CMK (cell line): Measurements from ENCODE around the gene IQGAP2.
"Not testable (repeated sequence)": the region's sequence is repeated elsewhere in the genome, so short reads cannot be mapped to it uniquely, and the experiment has no call there.

ENCODE experiments used
- DNase-seq: peaks from one replicate; pipeline ENCODE4 v3.0.0-alpha.2; 2010; ENCODE audit warnings: low read depth

Gene IQGAP2

DNA sequence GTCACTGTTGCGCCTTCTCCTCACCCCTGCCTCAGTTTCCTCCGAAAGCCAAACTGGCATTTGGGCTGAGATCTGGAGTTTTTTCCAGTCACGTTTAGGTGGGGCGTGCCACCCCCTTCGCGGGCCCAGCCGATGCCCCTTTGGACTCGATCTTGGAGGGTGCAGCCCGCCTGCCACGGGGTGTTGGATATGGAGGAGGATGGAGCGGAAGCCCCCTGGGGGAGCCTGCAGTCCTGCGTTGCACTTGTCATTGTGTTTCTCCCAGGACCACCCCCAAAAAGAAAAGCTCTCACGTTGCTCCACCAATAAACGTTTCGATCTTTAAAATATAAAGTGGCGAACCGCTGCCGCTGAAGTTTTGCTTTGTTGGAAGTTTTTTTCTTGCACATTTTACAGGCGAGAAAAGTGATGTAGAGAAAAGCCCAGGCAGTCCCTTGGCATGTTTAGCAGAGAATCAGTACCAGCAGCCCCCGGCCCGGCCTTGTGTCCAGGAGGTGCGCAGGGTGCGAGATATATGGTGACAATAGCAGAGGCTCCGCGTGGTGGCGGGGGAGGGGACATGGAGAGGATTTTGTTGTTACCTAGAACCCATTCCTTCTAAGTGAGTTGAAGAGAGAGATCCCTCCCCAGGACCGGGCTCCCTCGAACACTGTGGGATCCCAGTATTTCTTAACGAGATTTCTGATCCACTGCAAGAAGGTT is 313.5 kb downstream of the IQGAP2 start:
- DNase-seq, result no peak

DNA sequence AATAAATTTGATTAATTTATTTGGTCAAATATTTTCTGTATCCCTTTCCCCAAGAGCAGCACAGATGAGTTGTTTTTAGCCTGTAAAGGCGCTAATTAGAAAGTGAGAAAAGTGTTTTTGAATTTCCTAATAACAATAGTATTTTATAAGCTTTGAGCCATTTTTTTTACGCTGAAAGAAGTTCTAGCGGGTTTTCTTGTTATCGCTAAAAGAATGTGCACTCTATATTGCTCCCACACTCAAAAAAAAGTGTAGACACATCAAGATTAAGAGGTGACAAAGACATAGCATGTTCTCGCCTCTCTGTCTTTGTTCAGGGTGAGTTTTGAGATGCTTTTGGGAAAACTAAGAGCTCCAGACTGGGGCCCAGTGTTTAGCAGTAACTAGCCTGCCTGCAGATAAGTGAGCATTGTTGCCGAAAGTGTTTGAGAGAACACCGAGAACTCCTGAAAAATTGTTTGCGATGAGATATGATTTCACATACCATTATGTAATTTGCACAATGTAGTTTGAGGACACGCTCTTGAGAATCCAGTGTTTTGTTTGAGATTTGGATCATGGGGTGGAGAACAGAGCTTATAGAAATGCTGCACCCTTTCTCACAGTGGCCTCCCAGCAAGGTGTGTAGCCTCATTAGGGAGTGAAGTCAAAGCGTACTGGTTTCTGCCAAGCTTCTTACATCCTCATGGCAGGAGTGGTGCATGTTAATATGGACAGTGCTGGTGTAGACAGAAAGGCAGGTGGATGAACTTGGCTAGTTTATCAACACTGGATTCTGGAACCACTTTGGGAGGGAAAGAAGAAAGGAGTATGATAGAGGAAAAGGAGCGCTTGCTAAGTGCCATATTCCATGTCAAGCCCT is 314.4 kb downstream of the IQGAP2 start:
- DNase-seq, result no peak

DNA sequence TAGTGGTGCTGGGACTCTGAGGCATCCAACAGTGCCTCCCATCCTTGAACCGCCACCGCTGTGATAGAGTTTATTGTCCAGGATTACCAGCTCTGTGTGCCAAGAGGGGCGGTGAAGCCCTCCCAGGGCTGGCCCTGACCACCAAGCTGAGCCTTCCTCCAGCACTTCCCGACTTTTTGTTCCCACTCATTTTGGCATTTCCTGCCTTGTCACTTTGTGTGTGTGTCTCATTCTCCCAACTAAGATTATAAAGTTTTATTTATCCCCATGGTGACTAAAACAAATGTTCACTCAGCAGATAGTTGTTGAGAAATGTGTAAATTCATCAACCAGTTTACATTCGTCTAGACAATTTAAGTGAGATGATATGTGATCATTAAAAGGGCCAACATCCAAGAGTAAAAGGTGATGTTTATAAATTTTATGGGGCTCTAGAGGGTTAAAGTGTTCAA is 315.3 kb downstream of the IQGAP2 start:
- DNase-seq, result no peak

DNA sequence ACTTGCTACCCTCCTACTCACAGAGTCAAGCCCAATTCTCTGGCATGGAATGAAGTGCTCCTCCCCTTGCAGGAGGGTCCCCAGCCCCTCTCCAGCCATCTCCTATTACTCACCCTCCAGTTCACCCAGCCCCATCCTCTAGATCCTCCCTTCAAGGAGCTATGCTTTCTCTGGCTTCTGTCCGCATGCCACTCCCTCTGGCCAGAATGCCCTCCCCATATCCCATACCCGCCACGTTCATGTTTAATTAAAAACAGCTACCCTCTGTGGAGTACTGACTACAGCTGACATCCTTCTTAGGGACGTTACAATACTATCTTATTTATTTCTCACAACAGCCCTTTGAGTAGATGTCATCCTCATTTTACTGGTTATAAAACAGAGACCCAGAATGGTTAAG is 315.8 kb downstream of the IQGAP2 start:
- no peak for DNase-seq

DNA sequence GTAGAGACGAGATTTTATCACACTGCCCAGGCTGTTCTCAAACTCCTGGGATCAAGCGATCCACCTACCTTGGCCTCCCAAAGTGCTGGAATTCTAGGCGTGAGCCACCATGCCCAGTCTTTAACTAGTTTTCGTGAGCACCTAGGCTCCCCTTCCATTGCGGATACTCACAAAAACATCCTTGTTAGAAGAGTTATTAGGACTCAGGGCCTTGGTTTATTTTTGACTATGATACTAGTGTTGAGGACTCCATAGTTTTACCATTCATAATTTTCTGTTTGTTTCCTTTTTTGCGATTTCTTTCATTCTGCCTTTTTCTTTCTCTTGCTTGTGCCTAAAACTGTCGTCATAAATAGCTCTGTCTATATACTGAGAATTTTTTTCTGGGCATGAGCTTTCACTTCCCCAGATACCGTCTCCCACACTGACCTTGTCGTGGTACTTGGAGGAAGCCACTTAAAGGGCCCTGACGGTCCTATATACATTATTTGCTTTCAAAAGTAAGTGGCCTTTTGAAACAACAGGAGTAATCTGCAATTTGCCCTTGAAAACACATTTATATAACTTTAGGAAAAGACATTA is 318.0 kb downstream of the IQGAP2 start:
- DNase-seq, result no peak

DNA sequence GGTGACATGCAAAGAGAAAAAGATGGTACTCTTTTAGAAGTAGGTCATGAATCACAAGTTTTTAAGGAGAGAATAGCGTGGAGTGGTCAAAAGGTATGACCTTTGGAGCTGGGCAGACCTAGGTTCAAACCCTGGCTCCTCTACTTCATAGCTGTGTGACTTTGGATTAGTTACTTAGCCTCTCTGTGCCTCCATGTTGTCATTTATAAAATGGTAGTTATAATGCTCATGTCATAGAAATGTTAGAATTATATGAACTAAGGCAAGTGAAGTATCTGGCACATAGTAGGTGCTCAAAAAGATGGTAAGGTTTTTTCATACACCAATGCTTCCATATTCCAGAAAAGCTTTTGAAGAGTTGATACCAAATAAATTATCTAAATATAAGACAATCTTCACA is 320.2 kb downstream of the IQGAP2 start:
- no peak for DNase-seq

DNA sequence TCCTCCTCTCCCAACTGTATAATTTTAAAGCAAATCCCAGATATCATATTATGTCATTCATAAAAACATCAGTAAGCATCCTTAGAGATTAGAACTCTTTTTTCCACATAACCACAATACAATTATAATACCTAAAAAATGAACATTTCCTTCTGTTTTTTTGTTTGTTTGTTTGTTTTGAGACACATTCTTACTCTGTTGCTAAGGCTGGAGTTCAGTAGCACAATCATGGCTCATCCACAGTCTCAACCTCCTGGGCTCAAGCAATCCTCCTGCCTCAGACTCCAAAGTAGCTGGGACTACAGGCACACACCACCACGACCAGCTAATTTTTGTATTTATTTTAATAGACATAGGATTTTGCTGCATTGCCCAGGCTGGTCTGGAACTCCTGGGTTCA is 320.8 kb downstream of the IQGAP2 start:
- DNase-seq, result no peak

DNA sequence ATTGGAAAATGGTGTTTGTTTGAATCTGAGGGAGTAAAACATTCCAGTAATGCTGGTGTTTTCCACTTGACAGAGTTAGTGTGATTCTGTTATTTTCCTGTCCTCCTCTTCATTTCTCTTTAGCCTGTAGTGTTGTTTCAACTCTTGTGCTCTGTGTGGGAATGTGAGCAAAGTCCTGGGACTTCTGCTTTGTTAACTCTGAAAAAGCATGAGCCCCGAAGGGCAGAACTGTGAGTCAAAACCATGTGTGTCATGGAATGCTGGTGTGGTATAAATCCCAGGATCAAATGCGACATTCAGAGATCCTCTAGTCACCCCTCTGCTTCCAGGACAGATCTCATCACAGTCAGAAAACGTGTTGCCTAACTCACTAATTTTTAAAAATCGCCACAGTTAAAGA is 321.8 kb downstream of the IQGAP2 start:
- DNase-seq, result no peak

DNA sequence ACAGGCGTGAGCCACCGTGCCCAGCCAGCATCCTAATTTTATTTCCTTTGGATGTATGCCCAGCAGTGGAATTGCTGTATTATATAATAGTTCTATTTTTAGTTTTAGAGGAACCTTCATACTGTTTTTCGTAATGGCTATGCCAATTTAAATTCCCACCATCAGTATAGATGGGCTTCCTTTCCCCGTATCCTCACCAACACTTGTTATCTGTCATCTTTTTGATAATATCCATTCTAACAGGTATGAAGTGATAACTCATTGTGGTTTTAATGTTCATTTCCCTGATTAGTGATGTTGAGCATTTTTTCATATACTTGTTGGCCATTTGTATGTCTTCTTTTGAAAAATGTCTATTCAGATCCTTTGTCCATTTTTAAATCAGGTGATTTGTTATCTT is 325.9 kb downstream of the IQGAP2 start:
- DNase-seq, result no peak

DNA sequence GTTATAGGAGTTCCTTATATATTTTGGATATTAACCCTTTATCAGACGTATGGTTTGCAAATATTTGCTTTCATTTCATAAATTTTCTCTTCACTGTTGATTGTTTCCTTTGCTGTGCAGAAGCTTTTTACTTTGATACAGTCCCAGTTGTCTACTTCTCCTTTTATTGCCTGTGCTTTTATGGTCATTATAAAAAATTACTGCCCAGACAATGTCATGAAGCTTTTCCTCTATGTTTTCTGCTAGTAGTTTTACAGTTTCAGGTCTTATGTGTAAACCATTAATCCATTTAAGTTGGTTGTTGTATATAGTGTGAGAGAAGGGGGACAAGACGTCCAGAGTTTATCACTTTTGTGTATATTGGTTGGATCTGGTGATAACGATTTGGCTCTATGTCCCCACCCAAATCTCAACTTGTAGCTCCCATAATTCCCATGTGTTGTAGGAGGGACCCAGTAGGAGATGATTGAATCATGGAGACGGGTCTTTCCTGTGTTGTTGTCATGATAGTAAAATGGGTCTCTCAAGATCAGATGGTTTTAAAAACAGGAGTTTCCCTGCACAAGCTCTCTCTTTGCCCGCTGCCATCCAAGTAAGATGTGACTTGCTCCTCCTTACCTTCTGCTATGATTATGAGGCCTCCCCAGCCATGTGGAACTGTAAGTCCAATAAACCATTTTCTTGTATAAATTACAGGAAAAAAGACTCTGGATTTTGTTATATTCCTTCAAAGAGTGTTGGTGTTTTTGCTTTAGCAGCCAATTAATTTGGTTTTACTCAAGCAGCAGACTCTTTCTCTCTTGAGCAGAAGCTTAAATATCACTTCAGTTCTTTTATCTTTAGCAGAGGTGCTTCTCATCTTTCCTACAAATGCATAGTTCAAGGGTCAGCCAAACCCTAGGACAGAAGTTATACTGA is 326.5 kb downstream of the IQGAP2 start:
- no peak for DNase-seq

DNA sequence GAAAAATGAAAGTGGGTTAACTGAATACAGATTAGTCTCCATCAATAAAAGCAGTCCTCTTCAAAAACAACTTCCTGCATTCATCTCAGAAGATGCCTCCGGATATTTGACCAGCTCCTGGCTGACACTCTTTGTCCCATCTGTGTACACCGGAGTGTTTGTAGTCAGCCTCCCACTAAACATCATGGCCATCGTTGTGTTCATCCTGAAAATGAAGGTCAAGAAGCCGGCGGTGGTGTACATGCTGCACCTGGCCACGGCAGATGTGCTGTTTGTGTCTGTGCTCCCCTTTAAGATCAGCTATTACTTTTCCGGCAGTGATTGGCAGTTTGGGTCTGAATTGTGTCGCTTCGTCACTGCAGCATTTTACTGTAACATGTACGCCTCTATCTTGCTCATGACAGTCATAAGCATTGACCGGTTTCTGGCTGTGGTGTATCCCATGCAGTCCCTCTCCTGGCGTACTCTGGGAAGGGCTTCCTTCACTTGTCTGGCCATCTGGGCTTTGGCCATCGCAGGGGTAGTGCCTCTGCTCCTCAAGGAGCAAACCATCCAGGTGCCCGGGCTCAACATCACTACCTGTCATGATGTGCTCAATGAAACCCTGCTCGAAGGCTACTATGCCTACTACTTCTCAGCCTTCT is 329.4 kb downstream of the IQGAP2 start:
- no peak for DNase-seq

DNA sequence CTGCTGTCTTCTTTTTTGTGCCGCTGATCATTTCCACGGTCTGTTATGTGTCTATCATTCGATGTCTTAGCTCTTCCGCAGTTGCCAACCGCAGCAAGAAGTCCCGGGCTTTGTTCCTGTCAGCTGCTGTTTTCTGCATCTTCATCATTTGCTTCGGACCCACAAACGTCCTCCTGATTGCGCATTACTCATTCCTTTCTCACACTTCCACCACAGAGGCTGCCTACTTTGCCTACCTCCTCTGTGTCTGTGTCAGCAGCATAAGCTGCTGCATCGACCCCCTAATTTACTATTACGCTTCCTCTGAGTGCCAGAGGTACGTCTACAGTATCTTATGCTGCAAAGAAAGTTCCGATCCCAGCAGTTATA is 329.9 kb downstream of the IQGAP2 start:
- DNase-seq, result no peak

DNA sequence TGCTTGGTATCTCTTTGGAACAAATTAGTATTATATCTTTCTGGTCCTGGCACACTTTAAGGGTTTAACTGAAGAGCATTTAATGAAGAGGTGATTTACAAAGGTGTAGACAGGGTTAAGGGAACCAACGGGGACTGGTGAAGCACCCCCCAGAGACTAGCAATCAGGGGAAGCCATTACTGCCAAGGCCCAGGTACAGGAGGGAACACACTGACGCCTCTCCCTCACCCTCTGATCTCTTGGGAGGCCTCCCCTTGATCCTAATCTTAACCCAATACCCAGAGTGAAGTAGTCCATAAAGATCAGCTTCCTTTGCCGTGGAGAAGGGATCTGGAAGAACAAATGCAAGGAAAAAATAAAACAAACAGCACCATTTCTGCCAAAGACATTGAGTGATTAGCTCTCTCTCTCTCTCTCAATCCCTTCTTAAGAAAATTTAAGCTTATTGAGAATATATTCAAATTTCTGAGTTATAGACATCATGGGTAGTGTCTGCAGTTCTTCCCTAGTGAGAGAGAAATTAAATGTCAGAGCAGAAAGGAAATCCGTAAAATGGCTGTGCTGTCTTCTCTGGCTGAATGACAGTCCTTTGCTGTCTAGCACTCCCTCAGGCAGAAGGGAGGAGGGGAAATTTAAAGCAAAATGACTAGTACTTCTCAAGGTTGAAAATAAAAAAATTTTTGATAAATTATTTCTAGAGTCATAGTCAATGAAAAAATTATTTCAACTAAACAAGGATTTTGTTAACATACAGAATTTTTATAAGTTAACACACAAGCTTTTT is 332.9 kb downstream of the IQGAP2 start:
- DNase-seq, result no peak

DNA sequence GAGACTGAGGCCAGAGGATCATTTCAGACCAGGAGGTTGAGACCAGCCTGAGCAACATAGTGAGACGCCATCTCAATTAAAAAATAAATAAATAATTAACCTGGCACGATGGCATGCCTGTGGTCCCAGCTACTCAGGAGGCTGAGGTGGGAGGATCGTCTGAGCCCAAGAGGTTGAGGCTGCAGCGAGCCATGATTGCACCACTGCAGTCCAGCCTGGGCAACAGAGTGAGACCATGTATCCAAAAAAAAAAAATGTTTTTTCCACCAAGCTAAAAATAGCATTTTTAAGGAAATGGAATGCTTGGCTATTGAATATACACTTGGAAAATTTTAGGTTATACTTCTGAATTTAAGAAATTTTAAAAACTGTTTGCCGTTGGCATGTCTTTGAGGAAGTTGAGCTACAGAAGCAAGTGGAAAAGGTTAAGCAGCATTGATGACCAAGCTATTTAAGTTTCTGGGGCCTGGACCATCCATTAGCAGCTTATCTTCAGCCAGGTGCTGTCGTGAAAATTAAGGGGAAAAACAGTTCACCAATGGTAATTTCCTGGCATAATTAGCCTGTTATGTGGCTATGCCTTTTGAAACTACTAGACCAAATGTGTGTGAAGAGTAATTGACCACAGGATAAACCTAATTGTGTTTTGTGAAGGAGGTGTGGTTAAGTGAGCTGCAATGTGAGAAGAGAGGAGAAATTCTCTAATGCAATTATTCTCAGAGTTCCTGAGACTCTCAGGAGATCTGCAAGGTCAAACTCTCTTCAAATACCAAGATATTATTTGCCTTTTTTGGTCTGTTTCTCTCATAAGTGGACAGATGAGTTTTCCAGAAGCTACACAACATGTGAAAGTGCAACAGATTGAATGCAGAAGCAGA is 333.8 kb downstream of the IQGAP2 start:
- DNase-seq, result no peak

DNA sequence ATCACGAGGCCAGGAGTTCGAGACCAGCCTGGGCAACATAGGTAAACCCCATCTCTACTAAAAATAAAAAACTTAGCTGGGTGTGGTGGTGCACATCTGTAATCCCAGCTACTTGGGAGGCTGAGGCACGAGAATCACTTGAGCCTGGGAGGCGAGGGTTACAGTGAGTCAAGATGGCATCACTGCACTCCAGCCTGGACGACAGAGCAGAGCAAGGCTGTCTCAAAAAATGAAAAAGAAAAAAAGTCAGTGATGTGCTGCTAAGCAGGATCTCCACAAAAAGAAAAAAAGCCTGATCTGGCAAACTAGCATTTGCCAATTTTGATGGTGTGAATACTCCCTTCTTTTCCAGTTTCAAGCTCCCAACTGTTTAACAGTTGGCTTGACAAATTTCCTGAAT is 334.8 kb downstream of the IQGAP2 start:
- no peak for DNase-seq

DNA sequence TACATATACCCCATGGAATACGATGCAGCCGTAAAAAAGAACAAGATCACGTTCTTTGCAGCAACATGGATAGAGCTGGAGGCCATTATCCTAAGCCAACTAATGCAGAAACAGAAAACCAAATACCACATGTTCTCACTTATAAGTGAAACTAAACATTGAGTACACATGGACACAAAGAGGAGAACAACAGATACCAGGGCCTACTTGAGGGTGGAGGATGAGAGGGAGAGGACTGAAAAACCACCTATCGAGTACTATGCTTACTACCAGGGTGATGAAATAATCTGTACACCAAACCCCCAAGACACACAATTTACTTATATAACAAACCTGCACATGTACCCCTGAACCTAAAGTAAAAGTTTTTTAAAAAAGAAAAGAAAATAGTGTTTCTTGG is 338.4 kb downstream of the IQGAP2 start:
- not testable (repeated sequence) for DNase-seq

DNA sequence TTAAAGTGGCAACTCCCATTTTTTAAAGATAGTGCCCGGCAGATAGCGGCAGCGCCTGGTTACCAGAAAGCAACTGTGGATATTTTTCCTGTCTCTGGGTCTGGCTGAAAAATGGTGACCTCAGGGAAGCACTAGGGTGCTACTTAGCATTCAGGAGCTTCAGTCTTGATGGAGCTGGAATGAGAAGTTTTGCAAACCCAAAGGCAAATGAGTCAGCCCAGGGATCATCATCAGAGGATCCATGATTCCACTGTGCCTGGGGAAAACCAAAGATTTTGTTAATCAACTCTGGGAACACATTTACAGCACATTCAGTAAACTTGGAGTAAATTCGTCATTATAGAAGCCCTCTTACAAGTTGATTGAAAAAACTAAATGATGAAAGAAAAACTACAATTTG is 339.5 kb downstream of the IQGAP2 start:
- DNase-seq, result no peak

DNA sequence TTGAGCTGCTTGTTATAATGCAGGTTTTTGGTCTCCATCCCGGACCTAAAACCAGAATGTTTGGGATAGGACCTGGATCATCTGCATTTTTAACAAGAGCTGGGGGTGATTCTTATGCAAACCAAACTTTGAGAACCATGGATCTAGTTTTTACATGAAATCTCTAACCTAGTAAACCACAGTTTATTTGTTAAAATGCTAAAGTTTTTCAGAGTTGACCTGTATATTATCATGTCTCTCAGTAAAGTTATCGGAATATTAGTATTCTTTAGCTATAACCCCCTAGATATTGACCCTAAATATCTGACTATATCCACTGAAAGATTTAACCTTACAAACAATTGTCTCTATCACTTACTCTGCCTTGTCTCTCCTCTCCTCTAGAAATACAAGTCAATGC is 341.5 kb downstream of the IQGAP2 start:
- DNase-seq, result no peak

DNA sequence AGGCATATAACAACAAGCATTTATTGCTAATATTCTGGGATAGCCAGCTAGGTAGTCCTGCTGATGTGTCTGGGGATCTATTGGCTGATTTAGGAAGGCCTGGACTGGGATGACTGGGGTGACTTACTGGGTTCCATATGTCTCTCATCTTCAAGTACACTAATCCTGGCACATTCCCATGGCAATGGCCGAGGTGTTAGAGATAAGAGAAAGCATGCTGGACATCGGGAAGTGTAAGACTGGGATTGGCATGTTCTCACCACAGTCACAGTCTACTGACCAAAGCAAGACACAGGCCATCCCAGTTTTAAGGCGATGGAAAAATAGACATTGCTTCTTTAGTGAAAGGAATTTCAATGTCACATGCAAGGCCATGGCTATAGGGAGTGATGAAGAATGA is 342.6 kb downstream of the IQGAP2 start:
- DNase-seq, result no peak

DNA sequence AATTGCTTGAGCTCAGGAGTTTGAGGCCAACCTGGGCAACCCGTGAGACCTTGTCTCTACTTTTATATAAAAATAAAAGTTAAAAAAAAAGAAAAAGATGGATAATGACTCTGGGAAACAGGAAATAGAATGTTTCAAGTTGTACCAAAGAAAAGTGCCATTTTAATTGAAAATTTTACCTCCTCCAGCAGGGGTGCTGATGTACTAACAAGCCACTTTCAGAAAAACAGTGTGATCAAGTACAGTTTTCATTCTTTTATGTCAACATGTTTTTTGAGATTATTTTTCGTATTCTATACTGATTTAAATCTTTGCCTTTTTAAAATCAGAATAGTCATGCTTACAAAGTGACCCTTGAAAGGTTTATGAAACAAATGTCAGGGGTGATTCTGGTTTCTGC is 343.6 kb downstream of the IQGAP2 start:
- DNase-seq, result no peak
